ENCODE results near the gene KLF11.
"Not testable (repeated sequence)": the region's sequence is repeated elsewhere in the genome, so short reads cannot be mapped to it uniquely, and the experiment has no call there.

Gene KLF11

GRCh38 chr2:10083692-10084211 lies 40.4 kb downstream of the KLF11 start:
- no peak for DNase-seq (ENCODE audit: low read depth in 1 of 2, low spot score in 1 of 2)

DNA sequence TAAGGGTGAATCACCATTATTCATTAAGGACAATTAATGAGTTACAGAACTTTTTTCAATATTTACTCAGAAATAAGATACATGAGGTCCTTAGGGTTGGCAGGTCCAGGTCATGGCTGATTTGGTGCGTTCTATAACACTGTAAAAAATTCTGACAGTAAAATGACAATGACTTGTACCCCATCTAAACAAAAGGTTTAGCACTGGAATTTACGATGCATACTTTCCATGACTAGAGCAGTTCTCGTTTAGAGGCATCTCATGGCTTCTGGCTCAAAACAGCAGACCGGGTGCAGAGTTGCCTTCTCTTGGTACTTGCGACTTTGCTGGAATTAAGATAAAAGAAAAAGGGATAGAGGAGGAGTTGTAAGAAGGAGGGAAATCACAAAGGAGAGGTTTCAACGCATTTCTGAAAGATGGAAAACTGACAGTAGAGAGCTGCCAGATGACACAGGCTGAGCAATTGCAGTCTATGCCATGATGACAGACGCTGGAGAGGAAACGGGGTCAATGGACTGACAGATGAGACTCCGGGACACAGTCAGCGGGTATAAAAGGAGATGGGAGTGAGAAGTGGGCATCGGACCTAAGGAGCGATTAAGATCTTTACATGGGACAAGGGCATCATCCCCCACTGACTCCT lies 41.0 kb downstream of the KLF11 start:
- DNase-seq (ENCODE audit: low read depth in 1 of 2, low spot score in 1 of 2) = no peak

DNA sequence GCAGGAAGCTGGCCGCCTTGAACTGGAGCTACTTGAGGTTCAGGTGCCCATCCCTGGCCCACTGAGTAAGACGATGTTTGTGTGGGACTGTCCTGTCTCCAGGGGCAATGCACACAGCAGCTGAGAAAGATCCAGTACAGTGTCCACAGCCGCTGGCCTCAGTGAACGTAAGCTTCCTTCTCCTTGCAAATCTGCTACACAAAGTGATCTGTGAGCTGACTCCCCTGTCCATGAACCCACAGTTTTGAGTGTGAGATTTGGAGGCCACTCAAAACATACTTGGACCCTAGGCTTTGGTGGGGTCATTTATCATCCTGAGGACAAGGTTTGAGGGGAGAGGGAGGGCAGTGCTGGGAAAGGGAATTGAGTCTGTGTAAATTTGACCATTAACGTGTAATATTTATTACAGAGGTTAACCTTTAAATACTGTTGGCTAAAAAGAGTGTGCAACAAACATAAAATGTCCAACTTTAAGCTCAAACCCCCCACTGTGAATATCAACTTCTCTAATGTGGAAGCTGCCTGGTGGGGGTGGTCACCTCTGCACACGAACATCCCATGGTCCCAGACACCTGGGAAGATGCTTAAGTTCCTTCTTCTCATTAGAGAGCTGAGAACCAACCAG lies 41.8 kb downstream of the KLF11 start:
- no peak for DNase-seq (ENCODE audit: low read depth in 1 of 2, low spot score in 1 of 2)

- DNase-seq (ENCODE audit: low read depth in 1 of 2, low spot score in 1 of 2) = no peak
Observed at GRCh38 chr2:10085668-10086059, 42.3 kb downstream of the KLF11 start.

- no peak for DNase-seq (ENCODE audit: low read depth in 1 of 2, low spot score in 1 of 2)
Observed at GRCh38 chr2:10086950-10087349, 43.6 kb downstream of the KLF11 start.

GRCh38 chr2:10087360-10087759 lies 44.0 kb downstream of the KLF11 start:
- no peak for DNase-seq (ENCODE audit: low read depth in 1 of 2, low spot score in 1 of 2)

DNA sequence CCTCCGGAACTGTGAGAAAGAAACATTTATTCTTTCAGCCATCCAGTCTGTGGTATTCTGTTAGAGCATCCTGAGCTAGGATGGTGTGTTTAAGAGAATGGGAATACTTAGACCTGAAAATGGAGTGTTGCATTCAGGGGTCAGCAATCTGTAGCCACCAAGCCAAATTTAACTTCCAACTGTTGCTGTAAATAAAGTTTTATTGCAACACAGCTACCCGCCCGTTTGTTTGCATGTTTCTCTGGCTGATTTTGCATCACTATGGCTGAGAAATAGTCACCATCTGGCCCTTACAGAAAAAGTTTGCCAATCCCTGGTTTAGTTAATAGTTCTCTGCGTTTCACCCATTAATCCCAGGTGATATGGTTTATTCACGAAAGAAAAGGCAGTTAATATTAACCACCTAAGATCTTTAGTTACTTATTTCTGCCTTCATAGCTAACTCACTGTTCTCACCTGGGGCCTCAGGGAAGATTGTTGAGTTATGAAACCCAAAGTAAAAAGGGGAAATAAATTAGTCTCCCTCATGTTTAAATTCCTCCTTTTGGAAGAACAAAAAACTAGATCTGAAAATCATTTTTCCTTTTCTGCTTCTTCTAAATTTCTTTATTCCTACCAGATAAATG lies 46.3 kb downstream of the KLF11 start:
- DNase-seq (ENCODE audit: low read depth in 1 of 2, low spot score in 1 of 2) = no peak

GRCh38 chr2:10091182-10091888 lies 48.0 kb downstream of the KLF11 start:
- DNase-seq (ENCODE audit: low read depth in 1 of 2, low spot score in 1 of 2) = no peak

- DNase-seq (ENCODE audit: low read depth in 1 of 2, low spot score in 1 of 2) = not testable (repeated sequence)
Observed at GRCh38 chr2:10091889-10092244, 48.5 kb downstream of the KLF11 start.

DNA sequence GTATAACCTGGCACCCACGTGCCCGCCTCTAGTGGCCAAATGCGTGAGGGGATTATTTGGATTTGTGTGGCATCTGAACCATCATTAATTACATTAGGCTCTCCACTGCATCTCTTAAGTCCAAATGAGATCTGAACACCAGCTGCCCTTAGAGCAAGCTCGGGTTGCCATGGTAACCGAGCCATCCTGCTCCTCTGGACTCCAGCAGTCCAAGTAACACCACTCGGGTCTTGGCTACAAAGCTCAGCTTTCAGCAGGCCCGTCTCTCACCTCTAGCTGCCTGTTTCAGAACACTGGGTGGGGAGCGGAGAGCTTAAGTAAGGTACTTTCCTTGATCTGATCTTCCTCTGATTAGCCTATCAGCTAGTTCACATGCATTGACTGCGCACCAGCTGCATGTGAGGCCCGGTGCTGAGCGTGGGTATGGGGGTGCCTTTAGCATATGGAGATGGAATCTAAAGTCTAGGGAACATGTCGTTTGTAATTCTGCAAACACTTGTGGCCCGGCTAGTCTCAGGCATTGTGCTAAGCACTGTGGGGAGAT lies 51.0 kb downstream of the KLF11 start:
- DNase-seq (ENCODE audit: low read depth in 1 of 2, low spot score in 1 of 2) = no peak

- DNase-seq (ENCODE audit: low read depth in 1 of 2, low spot score in 1 of 2) = no peak
Observed at GRCh38 chr2:10095175-10095574, 51.8 kb downstream of the KLF11 start.

GRCh38 chr2:10096641-10097040 lies 53.3 kb downstream of the KLF11 start:
- DNase-seq (ENCODE audit: low read depth in 1 of 2, low spot score in 1 of 2) = no peak

- no peak for DNase-seq (ENCODE audit: low read depth in 1 of 2, low spot score in 1 of 2)
Observed at GRCh38 chr2:10097352-10098148, 54.2 kb downstream of the KLF11 start.

GRCh38 chr2:10101491-10101890 lies 58.1 kb downstream of the KLF11 start:
- DNase-seq (ENCODE audit: low read depth in 1 of 2, low spot score in 1 of 2) = no peak

DNA sequence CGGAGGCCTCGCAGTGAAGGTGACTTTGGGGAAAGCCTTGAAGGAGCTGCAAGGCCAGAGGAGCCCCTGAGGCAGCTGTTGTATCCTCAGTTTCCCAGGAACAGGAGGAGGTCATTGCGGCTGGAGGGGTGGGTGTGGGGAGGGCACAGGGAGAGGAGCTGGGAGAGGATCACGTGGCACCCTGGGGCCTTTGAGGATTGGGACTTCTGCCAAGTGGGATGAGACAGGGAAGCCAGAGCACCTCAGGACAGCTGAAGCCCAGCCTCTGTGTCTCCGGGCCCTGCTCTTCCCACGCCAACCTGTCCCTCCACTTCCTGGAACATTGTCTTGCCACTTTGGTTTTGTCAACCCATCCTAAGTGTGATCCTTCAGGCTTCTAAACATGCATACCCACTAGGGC lies 59.8 kb downstream of the KLF11 start:
- no peak for DNase-seq (ENCODE audit: low read depth in 1 of 2, low spot score in 1 of 2)
